GM18507 (cell line): Measurements from ENCODE around the gene WAPL.

Source experiments
- DNase-seq: peaks from one replicate; pipeline ENCODE4 v3.0.0; 2011; ENCODE audit warnings: low read depth; ENCODE audit not compliant: insufficient read length; ENCODE audit errors: extremely low spot score
- FAIRE-seq: peaks from 2 replicates; lab custom pipeline; 2011; peaks lifted over from hg19 to GRCh38; lab: Jason Lieb, UNC

WAPL gene

GRCh38 chr10:86486856-86487255 lies 34.7 kb downstream of the WAPL start:
- DNase-seq (no peak), FAIRE-seq (peak; percentile 68)

GRCh38 chr10:86483664-86484063 lies 37.9 kb downstream of the WAPL start:
- DNase-seq (no peak), FAIRE-seq (no peak)

DNA sequence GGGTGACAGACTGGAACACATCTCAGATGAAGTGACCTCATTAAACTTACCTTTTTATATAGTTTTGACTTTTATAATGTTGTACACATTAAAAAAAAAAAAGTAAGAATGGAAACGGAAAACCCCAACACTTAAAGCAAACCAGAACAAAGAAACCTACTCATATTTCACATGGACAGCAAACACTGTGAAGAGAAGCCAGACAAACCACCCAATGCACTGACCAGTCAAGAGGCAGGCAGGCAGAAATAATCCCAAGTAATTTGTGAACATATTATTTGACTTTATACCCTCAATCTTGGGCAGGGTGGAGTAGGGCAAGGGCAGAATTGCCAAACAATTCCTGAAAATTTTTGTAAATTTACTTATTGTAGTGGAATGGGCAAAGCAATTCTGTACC lies 39.8 kb downstream of the WAPL start:
- FAIRE-seq (no peak), DNase-seq (no peak)

DNA sequence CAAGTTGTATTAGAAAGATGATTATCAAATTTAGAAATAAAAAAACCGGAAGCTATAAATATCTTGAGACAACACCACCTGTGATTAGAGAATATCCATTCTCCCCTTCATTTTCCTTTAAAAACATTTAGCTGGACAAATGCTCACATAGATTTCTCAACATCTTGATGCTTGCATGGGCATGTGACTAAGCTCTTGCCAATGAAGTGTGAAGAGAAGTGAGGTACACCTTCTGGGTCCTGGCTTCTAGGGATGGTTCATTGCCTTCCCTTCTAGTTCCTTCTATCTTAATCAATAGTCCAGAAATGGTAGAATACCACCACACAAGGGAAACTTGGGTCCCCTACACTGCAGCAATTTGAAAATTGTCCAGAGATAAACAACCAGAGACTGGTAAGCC lies 41.0 kb downstream of the WAPL start:
- FAIRE-seq = no peak
- DNase-seq = no peak

DNA sequence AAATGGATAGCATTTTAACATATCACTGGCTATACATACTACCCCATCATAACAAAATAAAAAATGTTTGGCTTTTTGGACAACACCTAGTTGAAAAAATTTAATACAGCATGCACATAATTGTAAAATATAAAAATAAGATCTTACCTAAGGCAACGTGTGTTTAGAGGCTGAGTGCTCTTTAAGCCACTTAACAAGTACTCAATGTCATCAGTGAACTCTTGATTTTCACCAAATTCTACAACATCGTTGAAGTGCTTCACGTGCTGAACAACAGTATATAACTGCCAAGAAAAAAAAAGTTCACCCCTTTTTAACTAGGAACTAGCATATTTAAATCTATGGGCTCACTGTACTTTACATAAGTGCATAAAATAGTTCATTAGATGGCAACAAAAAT lies 49.5 kb downstream of the WAPL start:
- DNase-seq (no peak), FAIRE-seq (no peak)

- FAIRE-seq (no peak), DNase-seq (no peak)
Observed at GRCh38 chr10:86461963-86462804, 59.4 kb downstream of the WAPL start.

DNA sequence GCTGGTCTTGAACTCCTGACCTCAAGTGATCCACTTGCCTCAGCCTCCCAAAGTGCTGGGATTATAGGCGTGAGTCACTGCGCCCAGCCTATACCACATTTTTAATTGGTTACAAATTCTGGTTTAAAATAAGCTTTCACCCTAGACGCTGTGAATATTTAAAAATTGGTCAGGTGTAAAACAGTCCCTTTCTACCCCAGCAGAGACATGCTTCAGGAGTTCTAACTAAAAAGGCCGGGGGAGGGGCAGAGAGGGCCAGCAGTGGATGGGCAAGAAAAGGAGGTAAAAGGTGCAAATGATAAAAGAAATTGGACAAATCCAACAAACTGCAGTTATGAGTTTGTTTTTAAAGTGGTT lies 70.0 kb downstream of the WAPL start:
- no peak for DNase-seq
- FAIRE-seq = peak; percentile 62

DNA sequence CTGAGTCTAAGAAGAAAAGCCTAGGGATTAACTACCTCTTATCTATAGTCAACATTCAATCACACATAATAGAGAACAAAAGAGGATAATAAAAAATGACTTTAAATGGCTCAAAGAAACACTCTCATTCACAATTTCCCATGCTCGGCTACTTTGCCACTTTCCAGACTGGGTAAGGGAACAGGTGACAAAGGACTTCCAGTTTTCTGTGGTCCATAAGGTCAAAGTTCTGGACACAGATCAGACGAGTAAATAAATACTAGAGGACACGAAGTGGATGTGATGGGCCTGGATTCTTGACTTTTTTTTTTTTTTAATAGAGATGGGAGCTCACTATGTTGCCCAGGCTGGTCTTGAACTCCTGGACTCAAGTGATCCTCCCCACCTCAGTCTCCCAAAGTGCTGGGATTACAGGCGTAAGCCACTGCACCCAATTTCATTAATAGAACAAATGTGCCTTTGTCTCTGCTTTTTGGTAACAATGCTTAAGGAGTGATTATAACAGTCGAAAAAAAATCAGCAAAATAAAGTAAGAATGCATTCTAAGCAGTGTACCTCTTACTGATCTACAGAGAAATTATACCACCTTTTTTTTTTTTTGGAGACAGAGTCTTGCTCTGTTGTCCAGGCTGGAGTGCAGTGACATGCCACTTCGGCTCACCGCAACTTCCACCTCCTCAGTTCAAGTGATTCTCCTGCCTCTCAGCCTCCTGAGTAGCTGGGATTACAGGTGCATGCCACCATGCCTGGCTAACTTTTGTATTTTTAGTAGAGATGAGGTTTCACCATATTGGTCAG lies 70.6 kb downstream of the WAPL start:
- no peak for DNase-seq
- no peak for FAIRE-seq

- FAIRE-seq = peak; percentile 35
Observed at GRCh38 chr10:86449926-86450558, 71.5 kb downstream of the WAPL start.

DNA sequence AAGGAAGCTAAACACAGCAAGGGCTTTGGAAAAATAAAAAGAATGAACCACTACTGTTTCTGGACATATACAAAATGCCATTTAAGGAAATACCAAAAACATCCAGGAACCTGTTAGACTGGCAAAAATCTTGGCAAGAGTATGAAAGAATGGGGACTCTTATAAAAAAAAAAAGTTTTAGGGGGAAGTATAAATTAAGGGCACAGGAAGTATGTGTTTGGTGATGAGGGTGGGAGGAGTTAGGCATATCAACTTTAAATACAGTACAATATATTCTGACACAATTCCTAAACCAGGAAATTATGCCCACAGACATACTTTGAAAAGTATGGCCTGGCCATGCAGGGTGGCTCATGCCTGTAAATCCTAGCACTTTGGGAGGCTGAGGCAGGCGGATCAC lies 74.2 kb downstream of the WAPL start:
- DNase-seq (no peak), FAIRE-seq (no peak)

More at GRCh38 chr10:86449926-86450558, 71.5 kb downstream of the WAPL start:
- DNase-seq = no peak

DNA sequence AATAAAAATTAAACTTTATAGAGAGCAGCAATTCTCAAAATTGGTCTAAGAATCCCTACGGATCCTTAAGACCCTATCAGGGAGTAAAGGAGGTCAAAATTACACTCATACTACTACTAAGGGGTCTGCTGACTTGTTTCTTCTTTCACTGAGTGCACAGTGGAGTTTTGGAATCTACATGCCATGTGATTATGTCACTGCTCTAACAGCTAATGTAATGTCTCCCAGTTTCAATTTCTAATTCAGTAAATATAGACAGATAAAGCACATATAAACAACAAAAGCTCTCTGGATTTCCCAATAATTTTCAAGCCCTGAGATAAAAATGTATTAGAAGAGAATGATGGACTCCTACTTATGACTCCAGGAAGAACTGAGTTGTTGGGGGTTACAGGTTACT lies 74.6 kb downstream of the WAPL start:
- no peak for FAIRE-seq
- DNase-seq = no peak

DNA sequence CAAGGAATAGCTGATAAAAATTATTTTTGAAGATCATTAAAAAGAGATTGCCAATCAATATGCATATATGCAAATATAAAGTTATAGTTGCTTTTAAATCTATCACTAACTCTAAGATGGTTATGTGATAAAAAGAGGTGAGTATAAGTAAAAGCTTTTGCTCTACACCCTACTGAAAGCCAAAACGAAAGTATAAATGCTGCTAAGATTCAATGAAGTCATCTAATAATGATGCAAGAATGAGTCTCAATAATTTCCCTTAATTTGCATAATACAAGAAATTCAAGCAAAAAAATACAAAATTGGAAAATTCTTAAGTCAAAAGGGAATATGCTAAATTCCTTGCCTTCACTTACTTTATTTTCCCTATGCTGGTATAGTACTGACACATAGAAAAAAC lies 75.2 kb downstream of the WAPL start:
- FAIRE-seq (no peak), DNase-seq (no peak)

- DNase-seq (no peak), FAIRE-seq (no peak)
Observed at GRCh38 chr10:86443936-86444335, 77.7 kb downstream of the WAPL start.

GRCh38 chr10:86443069-86443468 lies 78.5 kb downstream of the WAPL start:
- FAIRE-seq = no peak
- DNase-seq = no peak

DNA sequence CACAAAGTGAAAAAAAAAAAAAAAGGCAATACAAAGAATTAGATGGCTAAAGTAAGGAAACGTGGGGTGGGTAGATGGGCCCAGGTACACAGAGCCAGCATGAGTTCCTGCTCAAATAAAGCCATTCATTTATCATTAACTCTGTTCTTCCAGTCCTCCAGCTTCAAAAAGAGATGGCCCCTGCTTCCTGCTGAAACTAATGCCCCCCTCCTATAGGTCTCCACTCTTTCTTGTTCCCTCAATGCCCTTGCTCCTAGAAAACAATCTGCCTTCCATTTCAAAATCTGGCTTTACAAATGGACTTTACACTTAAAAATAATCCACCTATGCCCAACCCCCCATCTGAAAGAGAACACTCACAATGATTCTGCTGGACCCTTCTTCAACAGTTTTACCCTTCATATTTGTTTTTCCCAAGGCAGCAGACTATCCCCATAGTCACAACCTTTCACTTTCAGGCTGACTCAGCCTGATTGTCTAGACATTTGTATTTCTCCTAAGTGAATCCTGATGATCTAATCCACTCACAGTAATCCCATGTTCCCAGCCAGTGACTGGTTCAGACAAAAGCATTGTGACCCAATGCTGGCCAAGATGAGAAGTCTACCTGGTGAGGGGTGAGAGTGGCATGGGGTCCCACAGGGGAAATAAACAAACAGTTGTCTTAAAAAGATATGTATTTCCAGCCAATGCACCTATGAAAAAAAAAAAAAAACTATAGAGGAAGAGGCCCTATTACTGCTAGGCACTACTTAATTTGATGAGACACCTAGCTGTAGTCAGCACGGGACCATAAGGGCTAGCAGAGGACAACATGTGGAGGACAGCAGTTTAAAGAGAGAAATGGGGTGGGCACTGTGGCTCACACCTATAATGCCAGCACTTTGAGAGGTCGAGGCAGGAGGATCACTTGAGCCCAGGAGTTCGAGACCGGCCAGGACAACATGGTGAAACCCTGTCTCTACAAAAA lies 80.4 kb downstream of the WAPL start:
- no peak for DNase-seq
- FAIRE-seq = peak; percentile 44

GRCh38 chr10:86439544-86439943 lies 82.0 kb downstream of the WAPL start:
- no peak for FAIRE-seq
- no peak for DNase-seq

DNA sequence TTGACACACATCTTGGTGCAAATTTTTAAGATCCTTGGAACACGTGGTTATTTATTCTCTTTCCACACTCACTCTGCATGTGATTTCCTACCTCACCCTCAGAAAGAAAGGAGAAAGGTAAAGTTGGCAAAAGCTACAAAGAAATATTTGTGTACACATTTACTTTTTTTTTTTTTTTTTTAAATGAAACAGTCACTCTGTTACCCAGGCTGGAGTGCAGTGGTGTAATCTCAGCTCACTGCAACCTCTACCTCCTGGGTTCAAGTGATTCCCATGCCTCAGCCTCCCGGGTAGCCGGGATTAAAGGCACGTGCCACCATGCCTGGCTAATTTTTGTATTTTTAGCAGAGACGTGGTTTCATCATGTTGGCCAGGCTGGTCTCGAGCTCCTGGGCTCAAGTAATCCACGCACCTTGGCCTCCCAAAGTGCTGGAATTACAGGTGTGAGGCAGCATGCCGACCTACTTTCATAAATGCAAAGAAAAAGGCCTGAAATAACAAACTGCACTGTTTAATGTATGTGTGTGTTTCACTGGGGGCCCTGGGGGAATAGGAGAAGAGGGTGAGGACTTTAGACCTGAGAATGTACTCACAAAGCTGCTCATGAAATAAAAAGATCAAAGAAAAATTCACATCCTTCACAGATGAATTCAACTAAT lies 83.4 kb downstream of the WAPL start:
- no peak for FAIRE-seq

GRCh38 chr10:86437447-86437846 lies 84.1 kb downstream of the WAPL start:
- no peak for DNase-seq
- FAIRE-seq = peak; percentile 44

More for the DNA sequence above, 83.4 kb downstream of the WAPL start:
- DNase-seq = no peak

- no peak for FAIRE-seq
Observed at GRCh38 chr10:86436963-86437362, 84.6 kb downstream of the WAPL start.

More at GRCh38 chr10:86436963-86437362, 84.6 kb downstream of the WAPL start:
- DNase-seq = no peak
